HepG2 (cell line): ENCODE measurements around the gene CFAP100. TPM values are rescaled to one million over a fixed set of nuclear protein-coding genes. Genes with fewer than 3 reads are reported as not detected.

Source experiments
- ATAC-seq: fragments of 200-7000 bp; cut with Tn5 transposase; 3 replicates; pipeline ENCODE4 v1.9.1; 2020; ENCODE audit warnings: mild to moderate bottlenecking, moderate library complexity
- BruUV-seq: library from RNA; stranded (reverse); fragments of 400-500 nt; replicated peaks from 2 replicates; lab custom pipeline; 2021; lab: Mats Ljungman, UMichigan
- CTCF ChIA-PET: fragments of 300-600 bp; formaldehyde crosslinking; extraction: SDS; loops from one replicate; lab custom pipeline; 2021; ENCODE audit warnings: low total read pairs, inconsistent platforms, low intra/inter-chr PET ratio; lab: Yijun Ruan, JAX
- POLR2A ChIA-PET: fragments of 350-600 bp; sonication (Branson Sonifier 250); formaldehyde crosslinking; loops from one replicate; lab custom pipeline; 2020; ENCODE audit warnings: antibody characterized with exemption, inconsistent platforms; lab: Yijun Ruan, JAX
- DNase-seq: peaks from one replicate; pipeline ENCODE4 v3.0.0-alpha.2; 2015; ENCODE audit warnings: low spot score
- FAIRE-seq: peaks from 3 replicates; lab custom pipeline; 2011; peaks lifted over from hg19 to GRCh38; lab: Jason Lieb, UNC
- H2AFZ ChIP-seq: one replicate; pipeline ENCODE4 v1.6.1; 2011; ENCODE audit warnings: low read length, inconsistent platforms
- H3K27ac ChIP-seq: fragments of 300-600 bp; 3 replicates; pipeline ENCODE4 v1.8.0; 2011; ENCODE audit warnings: mixed run types, mild to moderate bottlenecking, mixed read lengths, low read length, inconsistent platforms; ENCODE audit not compliant: insufficient read depth; ENCODE audit errors: extremely low read length
- H3K27me3 ChIP-seq, 2 experiments: fragments of 200-600 bp in 1 of 2; 2 replicates in 1 of 2; 3 replicates in 1 of 2; pipeline versions ENCODE4 v1.6.0 to v1.8.0; 2011; ENCODE audit warnings: low read length in 2 of 2, mild to moderate bottlenecking in 2 of 2, moderate library complexity in 2 of 2, inconsistent platforms in 1 of 2; ENCODE audit not compliant: insufficient read depth in 2 of 2, control insufficient read depth in 1 of 2
- H3K36me3 ChIP-seq, 2 experiments: fragments of 200-600 bp in 1 of 2; replicated peaks in 1 of 2; 2 replicates in 1 of 2; 3 replicates in 1 of 2; pipeline versions ENCODE4 v1.5.1 to v1.8.0; 2011; ENCODE audit warnings: low read length in 2 of 2, inconsistent platforms in 1 of 2; ENCODE audit not compliant: insufficient read depth in 2 of 2, control insufficient read depth in 1 of 2
- H3K4me1 ChIP-seq: 2 replicates; pipeline ENCODE4 v1.5.1; 2012; ENCODE audit warnings: low read length, inconsistent platforms; ENCODE audit not compliant: insufficient read depth
- H3K4me2 ChIP-seq: 2 replicates; pipeline ENCODE4 v1.6.0; 2011; ENCODE audit warnings: low read depth, low read length, inconsistent platforms
- H3K4me3 ChIP-seq, 3 experiments: fragments of 200-600 bp in 1 of 3; sonication (generic), shearing (Covaris generic) in 1 of 3; replicated peaks in 1 of 3; 2 replicates each; pipeline ENCODE4 v1.5.1; 2011 to 2016; ENCODE audit warnings: low read length in 3 of 3, inconsistent platforms in 2 of 3, low read depth in 2 of 3, mild to moderate bottlenecking in 2 of 3, control low read depth in 1 of 3, mixed read lengths in 1 of 3; ENCODE audit not compliant: insufficient read depth in 1 of 3
- H3K79me2 ChIP-seq: one replicate; pipeline ENCODE4 v1.6.1; 2011; ENCODE audit warnings: low read length, inconsistent platforms; ENCODE audit not compliant: insufficient read depth
- H3K9ac ChIP-seq: 2 replicates; pipeline ENCODE4 v1.6.0; 2011; ENCODE audit warnings: mild to moderate bottlenecking, low read depth, low read length, inconsistent platforms; ENCODE audit not compliant: insufficient read depth
- H3K9me3 ChIP-seq: 2 replicates; pipeline ENCODE4 v1.5.1; 2012; ENCODE audit warnings: mild to moderate bottlenecking, low read length
- H4K20me1 ChIP-seq: 2 replicates; pipeline ENCODE4 v1.6.0; 2011; ENCODE audit warnings: inconsistent platforms, mild to moderate bottlenecking, low read length, moderate library complexity; ENCODE audit not compliant: insufficient read depth
- AGO2 ChIP-seq: fragments of 200-400 bp; formaldehyde crosslinking; optimal IDR thresholded peaks from 2 replicates; pipeline ENCODE3; 2017; ENCODE audit warnings: mild to moderate bottlenecking, low read depth, low read length, moderate library complexity
- HNF4G ChIP-seq, 2 experiments: sonication (generic) in 1 of 2; formaldehyde crosslinking in 1 of 2; IDR thresholded peaks; 2 replicates each; pipeline versions ENCODE4 v1.4.0 to v1.6.1; 2011 to 2020; ENCODE audit warnings: borderline replicate concordance in 2 of 2, low read depth in 2 of 2, mild to moderate bottlenecking in 2 of 2, low read length in 1 of 2, missing genetic modification reagents in 1 of 2, moderate library complexity in 1 of 2
- HNRNPK ChIP-seq: fragments of 200-400 bp; formaldehyde crosslinking; IDR thresholded peaks from 2 replicates; pipeline ENCODE4 v1.6.1; 2018; ENCODE audit warnings: low read length, low read depth, moderate library complexity, mild to moderate bottlenecking; ENCODE audit not compliant: poor library complexity, severe bottlenecking
- KDM2A ChIP-seq: sonication (generic); formaldehyde crosslinking; IDR thresholded peaks from 2 replicates; pipeline ENCODE4 v1.4.0; 2020; ENCODE audit warnings: low read depth, missing genetic modification reagents, borderline replicate concordance
- WGBS: methylation state at CpG from one replicate; pipeline ENCODE4 v1.1.6; 2017; ENCODE audit warnings: low lambda C conversion rate; 5-methylcytosine and 5-hydroxymethylcytosine counted together
- in situ Hi-C: cut with HindIII; loops from 2 replicates; pipeline ENCODE4 v1.10.0; 2017; ENCODE audit warnings: low pct_unique_long_range_greater_than_20kb; ENCODE audit not compliant: extremely low pct_ligation_motif_present
- intact Hi-C: fragments of 100-400 bp; cut with micrococcal nuclease; formaldehyde crosslinking; loops from one replicate; pipeline ENCODE4 v1.10.0; 2022; ENCODE audit not compliant: unreplicated experiment
- polyA plus RNA-seq, 8 experiments: library from polyadenylated mRNA; depleted of rRNA in 3 of 8; stranded (reverse) in 7 of 8; unstranded in 1 of 8; fragments of >200 nt; fragmentation: Illumina TruSeq in 4 of 8; extraction: Trizol in 4 of 8; gene quantifications; 2 replicates each; pipeline versions ENCODE4 v1.2.1 to v1.2.3, GENCODE V29; 2011 to 2016; ENCODE audit warnings: low read depth in 4 of 8, missing spikeins in 1 of 8, mixed read lengths in 1 of 8; ENCODE audit not compliant: insufficient read depth in 1 of 8
- total RNA-seq, 5 experiments: library from RNA; depleted of rRNA; stranded (reverse); fragments of >200 nt; fragmentation: Illumina TruSeq; extraction: Trizol; gene quantifications; 2 replicates each; pipeline ENCODE4 v1.2.3, GENCODE V29; 2016; ENCODE audit warnings: low read depth in 1 of 5
- TF ChIP-seq, protein P1 (sequence below): IDR thresholded peaks from 2 replicates; pipeline ENCODE4 v1.6.1; 2016; ENCODE audit warnings: low read depth, borderline replicate concordance
- TF ChIP-seq, protein P2 (sequence below): sonication (generic); formaldehyde crosslinking; conservative IDR thresholded peaks from 2 replicates; pipeline ENCODE4 v1.8.0; 2022; ENCODE audit warnings: missing genetic modification reagents

CFAP100 gene
- total and polyA plus RNA-seq, 2 of the 13 experiments (the other 11 are each of a cell fraction or from before 2014, with no cell fraction given), result 0.32 TPM; not detected in 1

DNA sequence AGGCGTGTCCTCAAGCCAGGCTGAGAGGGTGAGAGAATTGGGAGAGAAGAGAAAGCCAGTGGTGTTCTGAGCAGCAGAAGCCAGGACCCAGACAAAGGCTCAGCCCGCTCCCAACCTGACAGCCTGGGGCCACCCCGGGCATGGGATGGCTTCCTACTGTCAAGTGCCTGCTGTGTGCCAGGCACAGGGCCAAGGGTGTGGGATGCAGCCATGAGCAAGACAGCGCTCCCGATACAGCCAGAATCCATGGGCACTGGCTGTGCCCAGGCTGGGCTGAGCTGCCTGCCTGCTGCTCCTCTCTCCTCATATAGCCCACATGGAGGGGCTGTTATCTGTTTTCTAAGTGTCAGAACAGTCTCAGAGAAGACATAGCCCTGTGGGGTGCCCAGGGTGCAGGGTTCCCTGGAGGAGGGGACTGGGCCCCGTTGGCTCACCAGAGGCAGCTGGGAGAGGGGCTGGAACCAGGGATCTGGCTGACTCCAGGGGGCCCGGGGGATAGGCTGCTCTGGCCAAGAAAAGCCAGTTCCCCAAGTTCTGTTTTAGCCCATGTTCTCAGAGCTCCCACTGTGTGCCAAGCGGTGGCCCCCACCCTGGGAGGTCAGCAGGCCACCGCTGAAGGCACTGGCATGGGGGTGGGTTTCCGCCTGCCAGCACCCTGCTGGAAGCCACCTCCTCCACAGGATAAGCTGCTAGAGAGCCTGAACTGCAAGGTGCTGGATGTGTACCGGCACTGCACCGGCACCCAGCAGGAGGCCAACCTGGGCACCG, 39.0 kb downstream of the CFAP100 start:
- Histone ChIP-seq H3K9ac (no peak overlapping the region), H3K36me3 (peaks cover 8 to 26% of the 10 kb centered on the region in 2 experiments; a peak in 4 of 5 replicates), H2AFZ (no peak overlapping the region), H3K4me3 (no peak overlapping the region), H4K20me1 (no peaks in the 10 kb centered on the region), H3K9me3 (no peaks in the 10 kb centered on the region), H3K4me2 (no peak overlapping the region), H3K27ac (no peak overlapping the region), H3K79me2 (no peaks in the 10 kb centered on the region), H3K27me3 (no peaks in the 10 kb centered on the region), H3K4me1 (no peaks in the 10 kb centered on the region)
- TF ChIP-seq HNRNPK (no peak), KDM2A (CRISPR knock-in tag) (no peak), AGO2 (peak; percentile 70), HNF4G (IDR thresholded peaks at IDR 0.05; ENCODE audit: borderline replicate concordance, low read depth, low read length) (no peak), HNF4G (CRISPR knock-in tag; IDR thresholded peaks at IDR 0.05; ENCODE audit: borderline replicate concordance, low read depth) (no peak)
- TF ChIP-seq, protein P1, sequence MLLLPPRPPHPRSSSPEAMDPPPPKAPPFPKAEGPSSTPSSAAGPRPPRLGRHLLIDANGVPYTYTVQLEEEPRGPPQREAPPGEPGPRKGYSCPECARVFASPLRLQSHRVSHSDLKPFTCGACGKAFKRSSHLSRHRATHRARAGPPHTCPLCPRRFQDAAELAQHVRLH (CRISPR knock-in tag), result no peak
- TF ChIP-seq, protein P2, sequence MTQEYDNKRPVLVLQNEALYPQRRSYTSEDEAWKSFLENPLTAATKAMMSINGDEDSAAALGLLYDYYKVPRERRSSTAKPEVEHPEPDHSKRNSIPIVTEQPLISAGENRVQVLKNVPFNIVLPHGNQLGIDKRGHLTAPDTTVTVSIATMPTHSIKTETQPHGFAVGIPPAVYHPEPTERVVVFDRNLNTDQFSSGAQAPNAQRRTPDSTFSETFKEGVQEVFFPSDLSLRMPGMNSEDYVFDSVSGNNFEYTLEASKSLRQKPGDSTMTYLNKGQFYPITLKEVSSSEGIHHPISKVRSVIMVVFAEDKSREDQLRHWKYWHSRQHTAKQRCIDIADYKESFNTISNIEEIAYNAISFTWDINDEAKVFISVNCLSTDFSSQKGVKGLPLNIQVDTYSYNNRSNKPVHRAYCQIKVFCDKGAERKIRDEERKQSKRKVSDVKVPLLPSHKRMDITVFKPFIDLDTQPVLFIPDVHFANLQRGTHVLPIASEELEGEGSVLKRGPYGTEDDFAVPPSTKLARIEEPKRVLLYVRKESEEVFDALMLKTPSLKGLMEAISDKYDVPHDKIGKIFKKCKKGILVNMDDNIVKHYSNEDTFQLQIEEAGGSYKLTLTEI (CRISPR knock-in tag), result no peak
- in situ Hi-C loops, result no loop called here
- ChIA-PET POLR2A (no interaction called here), CTCF (no interaction called here)
- no peak for FAIRE-seq
- BruUV-seq, result no TSS peak
- DNase-seq, result no peak
- intact Hi-C loops, result loop anchor here (2.0 kb wide), 1 partner anchor 77 kb away; the partner anchor contains the start of gene KLF15
- peak; percentile 16 for ATAC-seq
- WGBS, result 90% methylated on average over 8 of the region's 13 CpGs
